ENCODE results near the gene ADTRP. TPM values are rescaled to one million over a fixed set of nuclear protein-coding genes. Genes with fewer than 3 reads are reported as not detected.
A peak's percentile ranks its signal among the peaks of the same experiment; 100 is the strongest.

Gene ADTRP
- total and polyA plus RNA-seq, 10 of the 15 experiments (the other 5 are each of a cell fraction or from before 2014, with no cell fraction given): 0.10 to 2.6 (median 2.1) TPM

GRCh38 chr6:11665604-11666326, 112.8 kb downstream of the ADTRP start:
- Histone ChIP-seq H3K36me3 (ENCODE audit: control insufficient read depth in 2 of 2, insufficient read depth in 2 of 2, low read length in 1 of 2) (no peaks in the 10 kb centered on the region), H3K9ac (ENCODE audit: control insufficient read depth, insufficient read depth, low read length) (no peak overlapping the region), H3K79me2 (ENCODE audit: control insufficient read depth, insufficient read depth, low read length) (no peaks in the 10 kb centered on the region), H3K4me1 (ENCODE audit: control insufficient read depth, insufficient read depth, low read length) (no peaks in the 10 kb centered on the region), H3K4me3 (no peak overlapping the region), H4K20me1 (ENCODE audit: control insufficient read depth, insufficient read depth) (no peaks in the 10 kb centered on the region), H2AFZ (ENCODE audit: control insufficient read depth, low read depth, low read length) (no peak overlapping the region), H3K27me3 (replicated peaks in 1 of 2; ENCODE audit: control insufficient read depth in 2 of 2, insufficient read depth in 2 of 2, low read length in 1 of 2) (no peaks in the 10 kb centered on the region), H3K9me3 (replicated peaks; ENCODE audit: control insufficient read depth, insufficient read depth, low read length) (peaks cover 3% of the 10 kb centered on the region; the same call in 2 of the 3 replicates), H3K4me2 (ENCODE audit: control insufficient read depth, insufficient read depth) (no peak overlapping the region), H3K27ac (ENCODE audit: control insufficient read depth, insufficient read depth) (no peak overlapping the region)
- ChIA-PET CTCF (interaction anchor here (0.6 to 4.3 kb wide), 9 partner anchors 10 to 625 kb away, joined by 3 to 34 read pairs (median 4); partner anchors contain the start of gene EDN1), RAD21 (ENCODE audit: unreplicated experiment) (interaction anchor here (1.1 to 2.5 kb wide), 5 partner anchors 10 to 943 kb away, joined by 3 to 12 read pairs (median 4); partner anchors contain the start of gene EDN1), POLR2A (no interaction called here), SMC1A (ENCODE audit: uncharacterized antibody, unreplicated experiment) (interaction anchor here (0.6 to 6.1 kb wide), 9 partner anchors 11 to 939 kb away, joined by 3 to 42 read pairs (median 3); no protein-coding TSS in a partner anchor)
- in situ Hi-C loops (cut with MboI) (no loop called here), intact Hi-C loops (cut with micrococcal nuclease; ENCODE audit: unreplicated experiment) (no loop called here)
- no peak for TF ChIP-seq HSF1 (IDR thresholded peaks at IDR 0.05; ENCODE audit: low read depth, low read length)
- TF ChIP-seq IKZF2 (IDR thresholded peaks at IDR 0.05): peak; percentile 34 to 45; a peak in 2 of 4 replicates
- no peak for TF ChIP-seq TCF3 (IDR thresholded peaks at IDR 0.05; ENCODE audit: borderline replicate concordance, insufficient read depth, low read depth, low read length)
- TF ChIP-seq YY1 (IDR thresholded peaks at IDR 0.05; ENCODE audit: low read depth, low read length): 0 out of 2 replicates have a peak, but pooled peaks have one; percentile 24
- peak; percentile 46; the same call in 1 of the 2 replicates for TF ChIP-seq JUNB (IDR thresholded peaks at IDR 0.05)
- TF ChIP-seq CBX3 (IDR thresholded peaks at IDR 0.05; ENCODE audit: borderline replicate concordance, low read depth): no peak
- no peak for TF ChIP-seq E2F8 (IDR thresholded peaks at IDR 0.05; ENCODE audit: low read depth, partially characterized antibody)
- TF ChIP-seq RUNX3 (IDR thresholded peaks at IDR 0.05; ENCODE audit: low read length): peak; percentile 25; the same call in 1 of the 2 replicates
- TF ChIP-seq NFIC (IDR thresholded peaks at IDR 0.05; ENCODE audit: low read depth, low read length): 0 out of 2 replicates have a peak, but pooled peaks have one; percentile 19
- TF ChIP-seq EED (IDR thresholded peaks at IDR 0.05; ENCODE audit: low read depth): 0 out of 2 replicates have a peak, but pooled peaks have one; percentile 34
- peak; percentile 74 for ATAC-seq
- FAIRE-seq: no peak
- 46% methylated on average over 2 of the region's 2 CpGs for WGBS (ENCODE audit: insufficient coverage, insufficient replicate concordance, low lambda C conversion rate, missing lambda C conversion rate)
- BruUV-seq (replicated peaks): no TSS peak
- no peak for DNase-seq (ENCODE audit: low read depth, low spot score)

Small RNAs within 50 kb of the gene (small RNA-seq; reads per million reads assigned to genes)
- not detected for gene RF00272

Other genes starting within 250 kb of the ADTRP start
- 4.7 and 6.0 TPM in 2 replicates for gene TMEM170B, start 241.1 kb downstream of the ADTRP start, total RNA-seq (2014; rRNA removed)
- 5.5 and 5.9 TPM in 2 replicates for gene TMEM170B, start 241.1 kb downstream of the ADTRP start, total RNA-seq (2014; rRNA removed; fragmentation: Illumina TruSeq; extraction: Trizol)
- gene TMEM170B, start 241.1 kb downstream of the ADTRP start, total RNA-seq (2021): 6.0 and 6.2 TPM in 2 replicates
- 10.3 and 18.0 TPM in 2 replicates for gene TMEM170B, start 241.1 kb downstream of the ADTRP start, polyA plus RNA-seq (2011; rRNA removed)
- 6.3 and 9.2 TPM in 2 replicates for gene TMEM170B, start 241.1 kb downstream of the ADTRP start, polyA plus RNA-seq (2014; fragmentation: Illumina TruSeq; extraction: Trizol)
- gene TMEM170B, start 241.1 kb downstream of the ADTRP start, polyA plus RNA-seq (2014; fragmentation: Nextera tagmentation; extraction: Ambion mirVana): 1 to 10 TPM; 1.6 to 1.8 TPM
- gene TMEM170B, start 241.1 kb downstream of the ADTRP start, polyA plus RNA-seq (2014; rRNA removed): 3.1 and 3.8 TPM in 2 replicates
- 1 to 10 TPM in 1 of 2 experiments, under 1 TPM in 1; 0.38 to 1.6 TPM for gene TMEM170B, start 241.1 kb downstream of the ADTRP start, polyA plus RNA-seq (2016; fragmentation: Nextera tagmentation; extraction: Ambion mirVana)
- 32.2 and 33.7 TPM in 2 replicates for gene HIVEP1, start 233.5 kb upstream of the ADTRP start, total RNA-seq (2014; rRNA removed)
- 37.0 and 39.1 TPM in 2 replicates for gene HIVEP1, start 233.5 kb upstream of the ADTRP start, total RNA-seq (2014; rRNA removed; fragmentation: Illumina TruSeq; extraction: Trizol)
- 37.5 and 37.7 TPM in 2 replicates for gene HIVEP1, start 233.5 kb upstream of the ADTRP start, total RNA-seq (2021)
- 13.6 and 19.7 TPM in 2 replicates for gene HIVEP1, start 233.5 kb upstream of the ADTRP start, polyA plus RNA-seq (2011; rRNA removed)
- 31.1 and 40.9 TPM in 2 replicates for gene HIVEP1, start 233.5 kb upstream of the ADTRP start, polyA plus RNA-seq (2014; fragmentation: Illumina TruSeq; extraction: Trizol)
- gene HIVEP1, start 233.5 kb upstream of the ADTRP start, polyA plus RNA-seq (2014; fragmentation: Nextera tagmentation; extraction: Ambion mirVana): 1 to 10 TPM; 4.3 to 6.7 TPM
- 22.5 and 23.5 TPM in 2 replicates for gene HIVEP1, start 233.5 kb upstream of the ADTRP start, polyA plus RNA-seq (2014; rRNA removed)
- gene HIVEP1, start 233.5 kb upstream of the ADTRP start, polyA plus RNA-seq (2016; fragmentation: Nextera tagmentation; extraction: Ambion mirVana): 10 to 100 TPM; 11.9 to 13.2 TPM